Measurements from ENCODE around the gene PPP1R9A.

The PPP1R9A gene

DNA sequence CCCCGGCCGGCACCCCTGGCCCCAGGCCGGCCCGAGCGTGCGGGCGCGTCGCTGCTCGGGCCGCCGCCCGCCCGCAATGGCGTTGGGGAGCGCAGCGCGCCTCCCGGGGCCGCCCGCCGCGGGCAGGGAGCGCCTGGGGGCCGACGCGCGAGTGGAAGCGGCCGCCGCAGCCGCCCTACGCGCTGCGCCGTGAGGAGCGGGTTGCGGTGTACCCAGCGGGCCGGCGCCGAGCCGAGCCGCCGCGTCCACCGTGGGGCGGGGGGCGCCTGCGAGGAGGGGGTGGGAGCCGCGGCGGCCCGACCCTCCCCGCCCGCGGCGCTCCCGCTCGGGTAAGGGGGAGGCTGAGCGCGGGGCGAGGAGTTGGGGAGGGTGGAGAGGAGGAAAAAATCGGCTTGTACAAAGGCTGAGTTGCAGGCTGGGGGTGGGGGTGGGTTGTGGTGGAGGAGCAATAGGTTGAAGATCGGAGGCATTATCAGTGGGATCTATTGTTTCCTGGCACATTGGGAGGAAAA lies 473 bp downstream of the PPP1R9A start:
- no peak overlapping the region for H3K4me3 ChIP-seq (ENCODE audit: low read length)
- no peak for DNase-seq (ENCODE audit: low read depth, low spot score)

DNA sequence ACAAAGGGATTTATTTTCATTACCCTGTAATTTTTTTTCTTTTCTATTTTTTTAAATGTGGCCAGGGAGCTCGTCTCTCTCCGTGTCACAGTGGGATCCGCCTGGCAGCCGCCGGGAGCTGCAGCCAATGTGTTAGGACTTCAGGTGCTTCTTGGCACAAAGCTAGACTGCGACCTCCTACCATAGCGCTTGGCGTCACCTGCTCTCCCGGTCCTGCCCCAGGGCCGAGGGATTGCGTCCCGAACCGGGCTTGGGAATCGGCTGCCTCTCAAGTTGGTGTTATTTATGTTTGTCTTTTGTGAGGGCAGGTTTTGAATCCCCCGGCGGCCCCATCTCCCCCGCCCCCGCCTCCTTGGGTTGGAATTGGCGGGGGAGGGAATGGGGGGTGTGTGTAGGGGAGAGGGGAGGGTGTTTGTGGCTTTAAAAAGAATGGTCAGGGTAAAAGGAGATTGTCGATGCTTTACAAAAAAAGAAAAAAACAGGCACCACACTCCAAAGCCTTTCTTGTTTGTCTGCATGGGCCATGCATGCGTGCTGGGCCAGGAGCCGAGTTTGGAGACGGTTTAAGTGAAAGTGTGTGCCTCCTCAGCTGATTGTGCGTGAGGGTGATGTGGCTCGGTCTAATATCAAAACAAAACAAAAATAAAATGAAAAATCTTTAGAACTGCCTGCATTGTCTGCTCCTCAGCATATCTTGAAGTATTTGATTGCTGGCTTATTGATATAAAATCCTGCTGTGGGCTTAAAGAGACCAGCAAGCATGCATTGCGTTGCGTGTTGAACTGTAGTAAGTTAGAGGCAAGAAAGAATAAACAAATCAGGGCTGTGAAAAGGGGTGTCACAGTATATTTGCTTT lies 1.2 kb downstream of the PPP1R9A start:
- no peak for DNase-seq (ENCODE audit: low read depth, low spot score)
- H3K4me3 ChIP-seq (ENCODE audit: low read length) = no peak overlapping the region

GRCh38 chr7:94909179-94909466 lies 1.7 kb downstream of the PPP1R9A start:
- H3K4me3 ChIP-seq (ENCODE audit: low read length) = no peak overlapping the region

GRCh38 chr7:94912085-94912484 lies 4.7 kb downstream of the PPP1R9A start:
- no peak for DNase-seq (ENCODE audit: low read depth, low spot score)
- H3K4me3 ChIP-seq (ENCODE audit: low read length) = no peak overlapping the region

More at GRCh38 chr7:94909179-94909466, 1.7 kb downstream of the PPP1R9A start:
- no peak for DNase-seq (ENCODE audit: low read depth, low spot score)

DNA sequence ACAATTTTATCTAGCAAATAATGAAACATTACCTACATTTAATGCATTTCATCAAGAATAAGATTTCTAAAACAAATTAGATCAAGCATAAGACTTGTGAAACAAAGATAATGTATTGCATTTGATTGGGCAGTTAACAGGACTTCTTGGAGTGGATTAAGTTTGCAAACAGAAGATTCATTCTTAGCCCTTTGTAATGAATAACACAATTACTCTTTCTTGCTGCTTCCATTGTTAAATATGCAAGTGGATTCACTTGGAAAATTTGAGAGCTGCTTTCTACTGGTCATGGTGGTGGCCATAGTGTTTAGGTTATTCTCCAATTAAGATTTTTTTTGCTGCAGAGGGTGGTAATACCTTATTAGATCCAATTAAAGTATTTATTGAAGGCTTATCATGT lies 6.0 kb downstream of the PPP1R9A start:
- H3K4me3 ChIP-seq (ENCODE audit: low read length) = no peak overlapping the region
- no peak for DNase-seq (ENCODE audit: low read depth, low spot score)

- no peak for DNase-seq (ENCODE audit: low read depth, low spot score)
- no peak overlapping the region for H3K4me3 ChIP-seq (ENCODE audit: low read length)
Measured at GRCh38 chr7:94921911-94922310, 14.5 kb downstream of the PPP1R9A start.

- no peak for DNase-seq (ENCODE audit: low read depth, low spot score)
- no peak overlapping the region for H3K4me3 ChIP-seq (ENCODE audit: low read length)
Measured at GRCh38 chr7:94922457-94922856, 15.1 kb downstream of the PPP1R9A start.

GRCh38 chr7:94923412-94923811 lies 16.0 kb downstream of the PPP1R9A start:
- no peak overlapping the region for H3K4me3 ChIP-seq (ENCODE audit: low read length)
- DNase-seq (ENCODE audit: low read depth, low spot score) = no peak

- DNase-seq (ENCODE audit: low read depth, low spot score) = no peak
- no peak overlapping the region for H3K4me3 ChIP-seq (ENCODE audit: low read length)
Measured at GRCh38 chr7:94928168-94928707, 20.8 kb downstream of the PPP1R9A start.

DNA sequence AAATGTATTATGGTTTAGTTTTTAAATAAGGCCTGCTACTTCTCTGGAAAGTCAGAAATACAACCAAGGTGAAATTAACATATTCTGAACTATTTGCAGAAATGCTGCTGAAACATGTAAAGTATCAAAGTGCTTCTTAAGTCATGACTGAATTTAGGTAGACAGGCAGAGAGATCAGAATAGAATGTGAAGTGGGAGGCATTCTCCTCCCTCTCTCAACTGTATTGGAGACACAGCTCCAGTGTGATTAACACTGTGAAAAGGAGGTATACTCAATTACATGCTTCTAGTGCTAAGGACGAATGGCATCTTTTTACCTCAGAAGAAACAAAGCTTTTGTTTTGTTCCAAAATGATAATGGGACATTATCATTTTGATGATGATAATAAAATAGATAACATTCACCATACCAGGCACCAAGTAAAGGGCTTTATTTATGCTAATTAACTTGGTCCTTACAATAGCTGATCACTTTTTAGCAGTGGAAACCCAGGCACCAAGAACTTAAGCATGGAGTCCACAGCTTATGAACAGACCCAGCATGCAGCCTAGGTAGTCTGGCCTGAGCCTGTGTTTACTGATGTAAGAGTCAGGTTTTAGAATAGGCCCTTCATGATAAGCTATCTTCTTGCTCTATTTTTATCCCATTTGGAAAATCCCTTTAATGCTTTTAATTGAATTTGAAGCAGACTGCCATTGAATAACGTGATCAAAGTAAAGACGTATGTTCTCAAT lies 26.0 kb downstream of the PPP1R9A start:
- no peak for DNase-seq (ENCODE audit: low read depth, low spot score)

GRCh38 chr7:94939395-94939794 lies 32.0 kb downstream of the PPP1R9A start:
- DNase-seq (ENCODE audit: low read depth, low spot score) = no peak
- no peak overlapping the region for H3K4me3 ChIP-seq (ENCODE audit: low read length)

More for the DNA sequence above, 26.0 kb downstream of the PPP1R9A start:
- H3K4me3 ChIP-seq (ENCODE audit: low read length) = no peak overlapping the region

DNA sequence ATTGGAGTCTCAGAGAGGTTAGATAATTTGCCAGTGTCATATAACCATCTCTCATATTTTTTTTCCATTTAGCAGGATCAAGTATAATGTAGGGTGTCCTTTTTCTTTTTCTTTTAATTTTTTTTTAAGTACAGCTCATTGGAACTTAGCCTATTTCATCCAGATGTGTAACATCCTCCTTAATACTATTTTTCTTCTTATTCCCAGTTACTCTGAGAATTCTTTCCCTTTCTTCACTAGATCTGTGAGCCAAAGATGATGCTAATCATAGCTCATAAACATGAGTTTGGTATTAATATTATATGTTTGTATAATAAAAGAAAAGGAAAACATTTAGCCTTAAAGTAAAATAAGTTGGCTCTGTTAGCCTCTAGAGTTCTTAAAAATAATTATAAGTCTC lies 32.8 kb downstream of the PPP1R9A start:
- no peak for DNase-seq (ENCODE audit: low read depth, low spot score)
- no peak overlapping the region for H3K4me3 ChIP-seq (ENCODE audit: low read length)

GRCh38 chr7:94941844-94942632 lies 34.6 kb downstream of the PPP1R9A start:
- no peak overlapping the region for H3K4me3 ChIP-seq (ENCODE audit: low read length)

DNA sequence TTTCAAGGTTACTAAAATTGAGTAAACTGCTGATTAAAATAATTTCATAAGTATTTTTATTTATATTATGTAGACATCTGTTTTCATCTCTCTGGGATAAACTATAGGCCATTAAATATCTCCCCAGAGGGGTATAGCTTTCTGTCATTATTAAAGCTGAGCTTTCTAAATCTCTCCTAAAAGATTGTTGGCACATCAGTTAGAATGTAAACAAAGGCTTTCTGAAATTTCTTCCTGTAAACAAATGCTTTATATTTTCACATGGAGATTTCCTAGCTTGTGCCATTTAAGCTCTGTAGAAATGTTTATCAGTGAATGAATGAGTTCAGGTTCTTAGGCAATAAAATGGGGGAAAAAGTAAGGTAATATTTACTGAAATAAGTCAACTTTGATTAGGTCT lies 35.7 kb downstream of the PPP1R9A start:
- H3K4me3 ChIP-seq (ENCODE audit: low read length) = no peak overlapping the region
- no peak for DNase-seq (ENCODE audit: low read depth, low spot score)

More at GRCh38 chr7:94941844-94942632, 34.6 kb downstream of the PPP1R9A start:
- DNase-seq (ENCODE audit: low read depth, low spot score) = no peak

DNA sequence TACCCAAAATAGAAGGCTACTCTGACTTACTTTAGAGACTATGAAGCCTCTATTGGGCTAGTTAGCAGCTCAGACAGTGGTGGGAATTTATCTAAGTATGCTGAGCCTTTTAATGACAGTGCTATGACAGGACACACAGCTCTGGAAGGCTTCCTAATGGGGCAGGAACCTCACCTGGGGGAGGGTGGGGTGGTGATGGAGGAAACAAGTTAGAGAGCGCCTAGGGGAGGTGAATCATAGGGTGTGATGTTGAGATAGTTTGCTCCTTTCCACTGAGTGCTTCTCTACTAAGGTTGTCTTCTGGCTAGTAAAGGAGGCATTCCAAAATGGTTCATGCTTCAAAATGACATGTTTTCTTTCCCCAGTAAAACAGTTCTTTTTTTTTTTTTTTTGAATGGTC lies 42.1 kb downstream of the PPP1R9A start:
- no peak overlapping the region for H3K4me3 ChIP-seq (ENCODE audit: low read length)
- DNase-seq (ENCODE audit: low read depth, low spot score) = no peak

- DNase-seq (ENCODE audit: low read depth, low spot score) = no peak
- H3K4me3 ChIP-seq (ENCODE audit: low read length) = no peak overlapping the region
Measured at GRCh38 chr7:94955807-94956206, 48.4 kb downstream of the PPP1R9A start.

GRCh38 chr7:94957061-94957460 lies 49.7 kb downstream of the PPP1R9A start:
- no peak for DNase-seq (ENCODE audit: low read depth, low spot score)

DNA sequence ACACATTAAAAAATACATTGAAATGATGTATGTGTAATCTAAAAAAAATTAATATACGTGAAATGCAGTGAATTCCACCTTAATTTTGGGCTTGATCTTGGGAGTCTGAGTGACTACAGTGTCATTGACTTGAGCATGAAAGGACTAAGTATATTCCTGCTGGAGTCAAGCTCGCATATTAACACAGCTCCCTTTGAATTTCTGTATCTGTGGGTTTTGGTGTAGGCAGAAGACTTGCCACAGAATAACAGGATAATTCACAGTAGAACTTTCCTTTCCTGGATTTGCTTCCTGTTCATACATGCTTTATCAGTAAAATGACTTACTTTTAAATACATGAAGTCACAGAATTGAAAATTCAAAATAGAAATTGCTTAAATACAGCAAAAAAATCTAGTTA lies 55.3 kb downstream of the PPP1R9A start:
- no peak for DNase-seq (ENCODE audit: low read depth, low spot score)

More at GRCh38 chr7:94957061-94957460, 49.7 kb downstream of the PPP1R9A start:
- H3K4me3 ChIP-seq (ENCODE audit: low read length) = no peak overlapping the region

DNA sequence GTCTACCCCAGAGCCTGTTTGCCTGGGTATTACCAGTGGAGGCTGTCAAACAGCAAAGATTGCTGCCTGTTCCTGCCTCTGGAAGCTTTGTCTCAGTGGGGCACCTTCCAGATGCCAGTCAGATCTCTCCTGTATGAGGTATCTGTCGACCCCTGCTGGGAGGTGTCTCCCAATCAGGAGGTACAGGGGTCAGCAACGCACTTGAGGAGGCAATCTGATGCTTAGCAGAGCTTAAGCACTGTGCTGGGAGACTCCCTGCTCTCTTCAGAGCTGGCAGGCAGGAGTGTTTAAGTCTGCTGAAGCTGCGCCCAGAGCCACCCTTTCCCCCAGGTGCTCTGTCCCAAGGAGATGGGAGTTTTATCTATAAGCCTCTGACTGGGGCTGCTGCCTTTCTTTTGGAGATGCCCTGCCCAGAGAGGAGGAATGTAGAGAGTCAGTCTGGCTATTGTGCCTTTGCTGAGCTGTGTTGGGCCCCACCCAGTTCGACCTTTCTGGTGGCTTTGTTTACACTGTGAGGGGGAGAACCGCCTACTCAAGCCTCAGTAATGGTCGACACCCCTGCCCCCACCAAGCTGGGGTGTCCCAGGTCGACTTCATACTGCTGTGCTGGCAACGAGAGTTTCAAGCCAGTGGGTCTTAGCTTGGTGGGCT lies 62.2 kb downstream of the PPP1R9A start:
- no peak for DNase-seq (ENCODE audit: low read depth, low spot score)
- H3K4me3 ChIP-seq (ENCODE audit: low read length) = no peak overlapping the region

More for the DNA sequence above, 55.3 kb downstream of the PPP1R9A start:
- H3K4me3 ChIP-seq (ENCODE audit: low read length) = no peak overlapping the region

All from Jurkat, Clone E6-1 (cell line).